Heart left ventricle (tissue), 13 donors: Measurements from ENCODE around the gene PBX1.
"Not testable (repeated sequence)": the region's sequence is repeated elsewhere in the genome, so short reads cannot be mapped to it uniquely, and the experiment has no call there.

Experiments
- POLR2A ChIP-seq, 2 donors: fragments of 450-650 bp; IDR thresholded peaks; one replicate each; pipeline ENCODE4 v1.6.1; 2017; ENCODE audit warnings: antibody characterized with exemption in 2 of 2, mild to moderate bottlenecking in 2 of 2, moderate library complexity in 2 of 2
- TF ChIP-seq, protein P1 (sequence below), 12 donors: fragments of 200-600 bp; sonication (generic) in 4 of 12; IDR thresholded peaks; one replicate each; pipeline versions ENCODE4 v1.5.0 to v1.8.0; 2018 to 2022; ENCODE audit warnings: antibody characterized with exemption in 12 of 12, mild to moderate bottlenecking in 5 of 12
- donor health status: ischemic (EF 13 %, LVEDD 7.1; RV severe dilation, severe dysfunction).
- donor health status: DM: no; HTN: yes; CAD: no.
- donor health status: DM: no; HTN: no; CAD: no.
- donor health status: ischemic (EF 25% LVEDD 6.9; RV normal size, moderate dysfunction).
- donor health status: ischemic (EF 25% LVEDD 5.7; RV mildly dilated, moderate dysfunction).
- donor health status: ischemic (EF 35%, LVEDD 5.7; RV mildly dilated, moderate dysfunction).
- donor health status: nonischemic (EF 11% LVEDD 7.7; RV severe dilation, severe dysfunction).
- donor health status: DM: yes; HTN: yes; CAD: no.
- donor health status: PGD.
- donor health status: ischemic (EF 29% LVEDD 5.4; RV normal size, mild dysfunction).
- donor health status: nonischemic (EF 23%, LVEDD 6.1; RV moderate dilation, normal function).

DNA sequence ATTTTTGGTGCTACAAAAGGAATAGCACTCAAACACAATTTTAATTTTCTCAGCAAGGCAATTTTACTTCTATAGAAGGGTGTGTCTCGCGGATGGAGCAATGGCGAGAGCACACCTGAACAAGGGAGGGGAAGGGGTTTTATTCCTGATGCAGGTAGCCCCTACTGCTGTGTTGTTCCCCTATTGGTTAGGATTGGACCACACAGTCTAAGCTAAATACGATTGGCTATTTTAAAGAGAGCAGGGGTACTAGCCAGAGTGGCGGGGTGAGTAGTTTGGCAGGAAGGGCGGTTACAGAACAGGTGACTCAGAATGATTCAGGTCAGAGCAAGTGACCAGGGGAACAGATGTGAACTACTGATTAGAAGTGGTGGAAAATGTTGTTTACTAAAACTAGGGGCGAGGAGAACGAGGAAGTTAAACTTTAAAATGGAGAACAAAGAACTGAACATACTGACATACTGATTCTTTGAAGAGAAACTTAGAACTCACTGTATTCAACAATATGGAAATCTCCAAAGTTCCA, 6.5 kb upstream of the PBX1 start:
- TF ChIP-seq, protein P1, sequence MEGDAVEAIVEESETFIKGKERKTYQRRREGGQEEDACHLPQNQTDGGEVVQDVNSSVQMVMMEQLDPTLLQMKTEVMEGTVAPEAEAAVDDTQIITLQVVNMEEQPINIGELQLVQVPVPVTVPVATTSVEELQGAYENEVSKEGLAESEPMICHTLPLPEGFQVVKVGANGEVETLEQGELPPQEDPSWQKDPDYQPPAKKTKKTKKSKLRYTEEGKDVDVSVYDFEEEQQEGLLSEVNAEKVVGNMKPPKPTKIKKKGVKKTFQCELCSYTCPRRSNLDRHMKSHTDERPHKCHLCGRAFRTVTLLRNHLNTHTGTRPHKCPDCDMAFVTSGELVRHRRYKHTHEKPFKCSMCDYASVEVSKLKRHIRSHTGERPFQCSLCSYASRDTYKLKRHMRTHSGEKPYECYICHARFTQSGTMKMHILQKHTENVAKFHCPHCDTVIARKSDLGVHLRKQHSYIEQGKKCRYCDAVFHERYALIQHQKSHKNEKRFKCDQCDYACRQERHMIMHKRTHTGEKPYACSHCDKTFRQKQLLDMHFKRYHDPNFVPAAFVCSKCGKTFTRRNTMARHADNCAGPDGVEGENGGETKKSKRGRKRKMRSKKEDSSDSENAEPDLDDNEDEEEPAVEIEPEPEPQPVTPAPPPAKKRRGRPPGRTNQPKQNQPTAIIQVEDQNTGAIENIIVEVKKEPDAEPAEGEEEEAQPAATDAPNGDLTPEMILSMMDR (IDR thresholded peaks at IDR 0.05): not testable (repeated sequence)
- not testable (repeated sequence) for TF ChIP-seq POLR2A (IDR thresholded peaks at IDR 0.05)
